Loucy (cell line): ENCODE results near the gene GALNT11.

Experiments used
- H2AFZ ChIP-seq: fragments of 200-600 bp; sonication (generic); 2 replicates; pipeline ENCODE4 v1.6.0; 2016; ENCODE audit warnings: antibody characterized with exemption, mild to moderate bottlenecking, low read length, moderate library complexity
- H3F3A ChIP-seq: fragments of 200-600 bp; 2 replicates; pipeline ENCODE4 v1.6.0; 2016; ENCODE audit warnings: antibody characterized with exemption, low read depth, mild to moderate bottlenecking
- H3K27me3 ChIP-seq: fragments of 200-600 bp; sonication (generic); 2 replicates; pipeline ENCODE4 v1.6.1; 2014; ENCODE audit warnings: low read length, mild to moderate bottlenecking; ENCODE audit not compliant: insufficient read depth, poor library complexity, severe bottlenecking
- H3K36me3 ChIP-seq: fragments of 200-600 bp; sonication (generic); 2 replicates; pipeline ENCODE4 v1.6.1; 2016; ENCODE audit warnings: low read length; ENCODE audit not compliant: insufficient read depth
- H3K4me1 ChIP-seq: fragments of 200-600 bp; sonication (generic); 2 replicates; pipeline ENCODE4 v1.5.1; 2014; ENCODE audit warnings: low read length, mild to moderate bottlenecking; ENCODE audit not compliant: insufficient read depth, poor library complexity, severe bottlenecking
- H3K4me2 ChIP-seq: fragments of 200-600 bp; sonication (generic); 2 replicates; pipeline ENCODE4 v1.6.0; 2014; ENCODE audit warnings: antibody characterized with exemption, low read length, low read depth, mild to moderate bottlenecking; ENCODE audit not compliant: poor library complexity, severe bottlenecking
- H3K4me3 ChIP-seq: fragments of 200-600 bp; sonication (generic); 2 replicates; pipeline ENCODE4 v1.5.1; 2014; ENCODE audit warnings: low read length, mild to moderate bottlenecking, mixed read lengths; ENCODE audit not compliant: poor library complexity, severe bottlenecking
- H3K79me2 ChIP-seq: fragments of 200-600 bp; sonication (generic); 2 replicates; pipeline ENCODE4 v1.6.1; 2014; ENCODE audit warnings: low read length; ENCODE audit not compliant: insufficient read depth
- H3K9ac ChIP-seq: fragments of 200-600 bp; sonication (generic); 2 replicates; pipeline ENCODE4 v1.6.0; 2014; ENCODE audit warnings: mild to moderate bottlenecking, low read depth, low read length, moderate library complexity; ENCODE audit not compliant: poor library complexity, severe bottlenecking
- H3K9me2 ChIP-seq: fragments of 200-600 bp; sonication (generic); replicated peaks from 2 replicates; pipeline ENCODE4 v1.6.1; 2016; ENCODE audit warnings: low read depth, low read length, mixed read lengths
- H3K9me3 ChIP-seq: fragments of 200-600 bp; sonication (generic); 2 replicates; pipeline ENCODE4 v1.6.1; 2014; ENCODE audit warnings: mild to moderate bottlenecking, antibody characterized with exemption, low read length, low read depth; ENCODE audit not compliant: insufficient read depth
- H4K20me1 ChIP-seq: fragments of 200-600 bp; sonication (generic); 2 replicates; pipeline ENCODE4 v1.6.0; 2014; ENCODE audit warnings: antibody characterized with exemption, low read length, mild to moderate bottlenecking; ENCODE audit not compliant: insufficient read depth, poor library complexity, severe bottlenecking
- CTCF ChIP-seq: fragments of 200-600 bp; sonication (generic); conservative IDR thresholded peaks from 2 replicates; pipeline ENCODE4 v1.5.1; 2014; ENCODE audit warnings: mild to moderate bottlenecking, antibody characterized with exemption, low read length
- EZH2phosphoT487 ChIP-seq: fragments of 200-600 bp; IDR thresholded peaks from 2 replicates; pipeline ENCODE4 v1.6.1; 2018; ENCODE audit warnings: antibody characterized with exemption, mild to moderate bottlenecking, moderate library complexity, borderline replicate concordance

GALNT11 gene

GRCh38 chr7:152161171-152161570 lies 135.7 kb downstream of the GALNT11 start:
- no peak overlapping the region for H2AFZ ChIP-seq
- no peaks in the 10 kb centered on the region for H3K4me1 ChIP-seq
- H4K20me1 ChIP-seq = no peaks in the 10 kb centered on the region
- no peaks in the 10 kb centered on the region for H3K27me3 ChIP-seq
- H3K79me2 ChIP-seq = no peaks in the 10 kb centered on the region
- H3K9me3 ChIP-seq = no peaks in the 10 kb centered on the region
- no peak for TF ChIP-seq CTCF
- no peak for TF ChIP-seq EZH2phosphoT487
- H3K36me3 ChIP-seq = peaks cover 85% of the 10 kb centered on the region
- no peak overlapping the region for H3K4me2 ChIP-seq
- H3K9ac ChIP-seq = no peak overlapping the region
- no peaks in the 10 kb centered on the region for H3F3A ChIP-seq
- no peak overlapping the region for H3K4me3 ChIP-seq
- H3K9me2 ChIP-seq = no peaks in the 10 kb centered on the region

- Histone ChIP-seq H3K9me3 (no peaks in the 10 kb centered on the region), H2AFZ (no peak overlapping the region), H3K79me2 (no peaks in the 10 kb centered on the region), H3K9ac (no peak overlapping the region), H3K27me3 (no peaks in the 10 kb centered on the region), H3K4me3 (no peak overlapping the region), H3K4me2 (no peak overlapping the region), H3K9me2 (no peaks in the 10 kb centered on the region), H4K20me1 (no peaks in the 10 kb centered on the region), H3F3A (no peaks in the 10 kb centered on the region), H3K4me1 (no peaks in the 10 kb centered on the region), H3K36me3 (peaks cover 87% of the 10 kb centered on the region)
- TF ChIP-seq CTCF = no peak
- TF ChIP-seq EZH2phosphoT487 = no peak
Measured at GRCh38 chr7:152162287-152162686, 136.8 kb downstream of the GALNT11 start.
